Measurements from ENCODE around the gene DCXR.
"Not testable (repeated sequence)": the region's sequence is repeated elsewhere in the genome, so short reads cannot be mapped to it uniquely, and the experiment has no call there.

DNA sequence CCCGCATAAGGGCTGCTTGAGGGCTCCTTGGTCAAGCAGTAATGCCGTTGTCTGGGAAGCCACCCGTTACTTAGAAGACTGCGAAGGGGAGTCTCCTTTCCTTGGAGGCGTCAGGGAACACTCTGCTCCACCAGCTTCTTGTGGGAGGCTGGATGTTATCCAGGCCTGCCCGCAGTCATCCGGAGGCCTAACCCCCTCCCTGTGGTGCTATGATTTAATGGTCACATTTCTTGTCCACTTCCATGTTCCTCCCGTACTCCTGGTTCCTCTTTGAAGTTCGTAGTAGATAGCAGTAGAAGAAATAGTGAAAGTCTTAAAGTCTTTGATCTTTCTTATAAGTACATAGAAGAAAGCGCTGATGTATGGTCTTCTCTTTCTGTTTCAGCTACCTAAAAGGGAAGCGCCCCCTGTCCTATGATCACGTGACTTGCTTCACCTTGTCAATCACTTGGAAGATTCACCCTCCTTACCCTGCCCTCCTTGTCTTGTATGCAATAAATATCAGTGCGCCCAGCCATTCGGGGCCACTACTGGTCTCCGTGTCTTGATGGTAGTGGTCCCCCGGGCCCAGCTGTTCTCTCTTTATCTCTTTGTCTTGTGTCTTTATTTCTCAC lies 1.4 kb upstream of the DCXR start:
- TF ChIP-seq SUZ12 (IDR thresholded peaks at IDR 0.05; ENCODE audit: extremely low read depth, insufficient read depth, insufficient read length); ZNF274 (IDR thresholded peaks at IDR 0.05; ENCODE audit: low read depth, low read length): not testable (repeated sequence)

All from NT2/D1 (cell line).